ENCODE measurements around the gene BASP1. TPM values are rescaled to one million over a fixed set of nuclear protein-coding genes. Genes with fewer than 3 reads are reported as not detected.

The BASP1 gene
- total and polyA plus RNA-seq, 10 of the 15 experiments (the other 5 are each of a cell fraction or from before 2014, with no cell fraction given): 27.3 to 190 (median 102) TPM

DNA sequence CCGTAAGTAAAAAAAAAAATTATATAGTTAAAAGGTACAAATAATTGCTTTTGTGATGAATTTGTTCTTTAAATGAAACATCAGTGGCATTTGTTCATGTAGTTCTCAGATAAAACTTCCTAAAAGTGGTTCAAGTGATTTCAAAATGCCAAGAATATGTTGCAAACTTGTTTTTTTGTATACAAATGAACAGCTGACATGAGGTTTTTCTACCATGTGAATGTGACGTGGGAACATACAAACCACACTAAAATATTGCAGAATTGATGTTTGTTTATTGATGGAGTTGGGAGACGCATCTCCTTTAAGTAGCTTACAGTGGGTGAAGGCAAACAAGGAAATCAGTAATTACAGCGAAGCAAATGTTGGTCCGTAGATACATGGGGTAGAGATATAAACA, 16.9 kb downstream of the BASP1 start (continued):
- TF ChIP-seq TAF1 (IDR thresholded peaks at IDR 0.05; ENCODE audit: borderline replicate concordance, low read depth, low read length) (no peak), SRF (IDR thresholded peaks at IDR 0.05; ENCODE audit: low read depth in 2 of 2, low read length in 2 of 2) (no peak), EZH2 (IDR thresholded peaks at IDR 0.05; ENCODE audit: borderline replicate concordance, control insufficient read depth, low read depth, low read length) (no peak), TCF3 (IDR thresholded peaks at IDR 0.05; ENCODE audit: borderline replicate concordance, insufficient read depth, low read depth, low read length) (no peak)
- TF ChIP-seq, protein P1, sequence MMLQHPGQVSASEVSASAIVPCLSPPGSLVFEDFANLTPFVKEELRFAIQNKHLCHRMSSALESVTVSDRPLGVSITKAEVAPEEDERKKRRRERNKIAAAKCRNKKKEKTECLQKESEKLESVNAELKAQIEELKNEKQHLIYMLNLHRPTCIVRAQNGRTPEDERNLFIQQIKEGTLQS (IDR thresholded peaks at IDR 0.05; ENCODE audit: borderline replicate concordance, extremely low read depth, low read depth, low read length): no peak

DNA sequence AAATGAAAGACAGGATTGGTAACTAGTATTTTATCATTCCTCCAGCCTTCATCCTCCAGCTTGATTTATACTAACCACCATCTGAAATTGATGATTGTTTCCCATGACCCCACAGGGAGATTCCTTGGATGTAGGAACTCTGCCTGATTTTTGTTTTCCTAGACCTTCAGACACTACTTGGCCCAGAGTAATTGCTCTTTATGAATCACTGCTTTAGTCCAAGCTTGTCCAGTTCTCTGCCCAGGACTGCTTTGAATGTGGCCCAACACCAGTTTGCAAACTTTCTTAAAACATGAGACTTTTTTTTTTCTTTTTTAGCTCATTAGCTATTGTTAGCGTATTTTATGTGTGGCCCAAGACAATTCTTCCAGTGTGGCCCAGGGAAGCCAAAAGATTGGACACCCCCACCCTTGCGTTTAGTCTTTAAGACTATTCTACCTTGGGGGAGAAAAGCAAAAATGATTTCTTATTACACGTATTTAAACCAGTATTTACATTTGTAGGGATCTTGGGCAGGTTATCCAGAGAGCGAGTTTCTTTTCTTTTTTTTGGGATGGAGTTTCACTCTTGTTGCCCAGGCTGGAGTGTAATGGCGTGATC, 18.4 kb downstream of the BASP1 start:
- peaks cover 0 to 2% of the 10 kb centered on the region in 2 experiments; a peak in 2 of 4 replicates for H3K36me3 ChIP-seq (ENCODE audit: control insufficient read depth in 2 of 2, insufficient read depth in 2 of 2, low read length in 1 of 2)
- intact Hi-C loops (cut with micrococcal nuclease; ENCODE audit: unreplicated experiment) (no loop called here), in situ Hi-C loops (cut with MboI) (loop anchor here (25.0 kb wide), 1 partner anchor 1501 kb away; no protein-coding TSS in a partner anchor)
- H3K4me1 ChIP-seq (ENCODE audit: control insufficient read depth, insufficient read depth, low read length): no peaks in the 10 kb centered on the region
- no peaks in the 10 kb centered on the region for H3K9me3 ChIP-seq (replicated peaks; ENCODE audit: control insufficient read depth, insufficient read depth, low read length)
- RAD21 ChIA-PET (ENCODE audit: unreplicated experiment): interaction anchor here (1.2 to 1.9 kb wide), 2 partner anchors 16 to 20 kb away, joined by 3 to 4 read pairs; no protein-coding TSS in a partner anchor
- no peak overlapping the region for H3K4me2 ChIP-seq (ENCODE audit: control insufficient read depth, insufficient read depth)
- no peaks in the 10 kb centered on the region for H3K27me3 ChIP-seq (replicated peaks in 1 of 2; ENCODE audit: control insufficient read depth in 2 of 2, insufficient read depth in 2 of 2, low read length in 1 of 2)
- BruUV-seq (replicated peaks): no TSS peak
- H3K4me3 ChIP-seq: no peak overlapping the region
- 78% methylated on average over 5 of the region's 5 CpGs for WGBS (ENCODE audit: insufficient coverage, insufficient replicate concordance, low lambda C conversion rate, missing lambda C conversion rate)
- H3K79me2 ChIP-seq (ENCODE audit: control insufficient read depth, insufficient read depth, low read length): peaks cover 29% of the 10 kb centered on the region
- no peak for ATAC-seq
- no peak for TF ChIP-seq ZSCAN29 (IDR thresholded peaks at IDR 0.05)
- TF ChIP-seq ESRRA (IDR thresholded peaks at IDR 0.05; ENCODE audit: low read length): no peak
- no peak for TF ChIP-seq CHD1 (IDR thresholded peaks at IDR 0.05; ENCODE audit: low read depth, low read length)
- TF ChIP-seq STAT3 (IDR thresholded peaks at IDR 0.05; ENCODE audit: low read depth, low read length): no peak
- no peak for TF ChIP-seq ATF7 (IDR thresholded peaks at IDR 0.05; ENCODE audit: low read depth)
- H2AFZ ChIP-seq (ENCODE audit: control insufficient read depth, low read depth, low read length): no peak overlapping the region
- POLR2A ChIA-PET: interaction anchor here (0.6 to 1.2 kb wide), 4 partner anchors 11 to 39 kb away, joined by 3 to 7 read pairs (median 5); no protein-coding TSS in a partner anchor
- H3K27ac ChIP-seq (ENCODE audit: control insufficient read depth, insufficient read depth): no peak overlapping the region
- SMC1A ChIA-PET (ENCODE audit: uncharacterized antibody, unreplicated experiment): interaction anchor here (0.8 to 2.0 kb wide), 9 partner anchors 10 to 81 kb away, joined by 3 to 8 read pairs (median 3); no protein-coding TSS in a partner anchor
- H3K9ac ChIP-seq (ENCODE audit: control insufficient read depth, insufficient read depth, low read length): no peak overlapping the region
- H4K20me1 ChIP-seq (ENCODE audit: control insufficient read depth, insufficient read depth): no peaks in the 10 kb centered on the region
- no peak for FAIRE-seq
- DNase-seq (ENCODE audit: low read depth, low spot score): no peak
- CTCF ChIA-PET: interaction anchor here (0.6 to 1.0 kb wide), 3 partner anchors 16 to 1071 kb away, joined by 3 to 4 read pairs (median 3); no protein-coding TSS in a partner anchor
